T follicular helper cell (primary cell): Measurements from ENCODE around the gene RNU1-3.
"Not testable (repeated sequence)": the region's sequence is repeated elsewhere in the genome, so short reads cannot be mapped to it uniquely, and the experiment has no call there.

Experiments
- DNase-seq: peaks from one replicate; pipeline ENCODE4 v3.0.0-alpha.2; 2020; ENCODE audit warnings: low read depth

RNU1-3 gene

GRCh38 chr1:16656981-16657683 is 9.6 kb downstream of the RNU1-3 start:
- DNase-seq: not testable (repeated sequence)

DNA sequence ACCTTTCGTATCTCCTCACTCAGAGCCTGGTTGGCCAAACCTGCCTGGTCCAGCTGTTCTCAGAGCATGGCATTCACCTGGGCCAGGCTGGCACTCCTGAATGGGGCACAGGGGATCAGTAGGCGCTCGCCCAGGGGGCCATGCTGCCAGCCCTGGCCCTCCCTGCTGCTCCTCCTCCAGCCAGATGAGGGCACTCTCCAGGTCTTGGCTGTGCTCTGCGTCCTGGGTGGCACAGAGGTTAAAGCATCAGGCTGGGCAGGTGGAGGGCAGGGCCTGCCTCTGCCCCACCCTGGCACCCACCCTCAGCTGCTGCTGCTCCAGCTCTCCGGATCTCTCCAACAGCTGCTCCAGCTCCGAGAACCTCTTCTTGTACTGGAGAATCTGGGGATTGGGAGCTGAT is 10.2 kb downstream of the RNU1-3 start:
- not testable (repeated sequence) for DNase-seq

DNA sequence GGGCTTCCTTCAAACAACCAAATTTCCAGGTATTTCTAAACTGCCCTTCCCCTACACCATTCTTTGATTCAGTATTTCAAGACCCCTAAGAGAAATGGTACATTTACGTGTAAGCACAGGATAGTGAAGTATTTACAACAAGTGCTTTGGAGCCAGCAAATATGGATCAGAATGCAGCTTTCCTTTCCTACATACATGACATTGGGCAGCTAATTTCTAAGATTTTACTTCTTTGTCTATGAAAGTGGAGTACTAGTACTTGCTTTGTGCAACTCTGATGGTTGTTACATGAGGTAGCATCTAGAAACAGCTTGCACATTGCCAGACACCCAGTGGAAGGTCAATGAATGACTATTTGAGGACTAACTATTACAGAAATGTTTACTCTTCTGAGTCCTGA is 15.2 kb downstream of the RNU1-3 start:
- not testable (repeated sequence) for DNase-seq

DNA sequence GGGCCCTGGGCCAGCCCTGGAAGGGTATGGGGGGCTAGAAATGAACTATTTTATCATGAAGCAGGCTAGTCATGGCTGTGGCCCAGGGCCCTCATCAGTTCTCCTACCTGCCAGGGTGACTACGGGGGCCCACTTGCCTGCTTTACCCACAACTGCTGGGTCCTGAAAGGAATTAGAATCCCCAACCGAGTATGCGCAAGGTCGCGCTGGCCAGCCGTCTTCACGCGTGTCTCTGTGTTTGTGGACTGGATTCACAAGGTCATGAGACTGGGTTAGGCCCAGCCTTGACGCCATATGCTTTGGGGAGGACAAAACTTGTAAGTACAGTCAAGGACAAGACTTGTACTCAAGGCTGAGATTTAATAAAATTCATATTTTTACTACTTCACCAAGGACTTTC is 16.8 kb downstream of the RNU1-3 start:
- not testable (repeated sequence) for DNase-seq

DNA sequence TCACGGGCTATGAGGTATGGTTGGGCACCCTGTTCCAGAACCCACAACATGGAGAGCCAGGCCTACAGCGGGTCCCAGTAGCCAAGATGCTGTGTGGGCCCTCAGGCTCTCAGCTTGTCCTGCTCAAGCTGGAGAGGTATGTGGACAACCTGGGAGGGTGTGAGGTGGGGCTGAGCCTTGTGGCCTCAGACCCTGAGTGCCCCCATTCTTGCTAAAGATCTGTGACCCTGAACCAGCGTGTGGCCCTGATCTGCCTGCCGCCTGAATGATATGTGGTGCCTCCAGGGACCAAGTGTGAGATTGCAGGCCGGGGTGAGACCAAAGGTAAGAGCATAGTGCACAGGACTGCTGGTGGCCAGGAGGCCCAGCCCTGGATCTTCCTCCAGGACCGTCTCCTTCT is 17.4 kb downstream of the RNU1-3 start:
- not testable (repeated sequence) for DNase-seq

GRCh38 chr1:16648756-16649155 is 18.0 kb downstream of the RNU1-3 start:
- not testable (repeated sequence) for DNase-seq

DNA sequence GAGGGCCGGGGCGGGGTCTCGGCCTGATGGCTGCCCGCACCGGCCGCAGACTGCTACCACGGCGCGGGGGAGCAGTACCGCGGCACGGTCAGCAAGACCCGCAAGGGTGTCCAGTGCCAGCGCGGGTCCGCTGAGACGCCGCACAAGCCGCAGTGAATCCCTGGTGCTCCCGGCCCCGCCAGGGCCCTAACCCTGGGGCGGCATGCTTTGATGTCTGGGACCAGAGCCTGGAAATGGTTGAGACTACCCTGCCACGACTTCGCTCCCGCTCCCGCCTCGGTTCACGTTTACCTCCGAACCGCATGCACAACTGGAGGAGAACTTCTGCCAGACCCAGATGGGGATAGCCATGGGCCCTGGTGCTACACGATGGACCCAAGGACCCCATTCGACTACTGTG is 18.5 kb downstream of the RNU1-3 start:
- not testable (repeated sequence) for DNase-seq

DNA sequence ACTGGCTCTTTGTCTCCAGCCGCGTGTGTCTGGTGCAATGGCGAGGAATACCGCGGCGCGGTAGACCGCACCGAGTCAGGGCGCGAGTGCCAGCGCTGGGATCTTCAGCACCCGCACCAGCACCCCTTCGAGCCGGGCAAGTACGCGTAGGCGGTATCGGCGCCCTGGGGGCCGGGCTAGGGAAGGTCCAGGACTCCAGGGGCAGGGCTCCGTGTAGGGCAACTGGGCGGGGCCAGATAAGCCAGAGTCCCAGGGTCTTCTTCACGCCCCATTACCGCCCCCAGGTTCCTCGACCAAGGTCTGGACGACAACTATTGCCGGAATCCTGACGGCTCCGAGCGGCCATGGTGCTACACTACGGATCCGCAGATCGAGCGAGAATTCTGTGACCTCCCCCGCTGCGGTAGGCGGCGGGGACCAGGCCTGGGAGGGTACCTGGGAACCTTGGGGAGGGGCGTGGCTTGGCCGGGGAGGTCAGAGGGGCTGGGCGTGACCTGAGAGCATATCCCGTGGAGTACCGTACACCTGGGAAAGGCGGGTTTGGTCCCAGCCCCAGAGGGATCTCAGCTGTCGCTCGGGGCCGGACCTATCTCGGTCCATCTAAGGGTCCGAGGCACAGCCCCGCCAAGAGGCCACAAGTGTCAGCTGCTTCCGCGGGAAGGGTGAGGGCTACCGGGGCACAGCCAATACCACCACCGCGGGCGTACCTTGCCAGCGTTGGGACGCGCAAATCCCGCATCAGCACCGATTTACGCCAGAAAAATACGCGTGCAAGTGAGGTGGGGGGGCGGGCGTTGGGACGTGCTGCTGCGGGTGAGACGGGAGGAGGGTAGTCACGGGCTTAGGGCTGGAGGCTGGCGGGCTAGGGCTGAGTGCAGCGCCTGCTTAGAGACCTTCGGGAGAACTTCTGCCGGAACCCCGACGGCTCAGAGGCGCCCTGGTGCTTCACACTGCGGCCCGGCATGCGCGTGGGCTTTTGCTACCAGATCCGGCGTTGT is 19.3 kb downstream of the RNU1-3 start:
- DNase-seq: not testable (repeated sequence)

- DNase-seq: not testable (repeated sequence)
Measured at GRCh38 chr1:16646716-16647115, 20.0 kb downstream of the RNU1-3 start.

- DNase-seq: not testable (repeated sequence)
Measured at GRCh38 chr1:16646061-16646664, 20.6 kb downstream of the RNU1-3 start.

GRCh38 chr1:16645271-16646060 is 21.3 kb downstream of the RNU1-3 start:
- DNase-seq: not testable (repeated sequence)

DNA sequence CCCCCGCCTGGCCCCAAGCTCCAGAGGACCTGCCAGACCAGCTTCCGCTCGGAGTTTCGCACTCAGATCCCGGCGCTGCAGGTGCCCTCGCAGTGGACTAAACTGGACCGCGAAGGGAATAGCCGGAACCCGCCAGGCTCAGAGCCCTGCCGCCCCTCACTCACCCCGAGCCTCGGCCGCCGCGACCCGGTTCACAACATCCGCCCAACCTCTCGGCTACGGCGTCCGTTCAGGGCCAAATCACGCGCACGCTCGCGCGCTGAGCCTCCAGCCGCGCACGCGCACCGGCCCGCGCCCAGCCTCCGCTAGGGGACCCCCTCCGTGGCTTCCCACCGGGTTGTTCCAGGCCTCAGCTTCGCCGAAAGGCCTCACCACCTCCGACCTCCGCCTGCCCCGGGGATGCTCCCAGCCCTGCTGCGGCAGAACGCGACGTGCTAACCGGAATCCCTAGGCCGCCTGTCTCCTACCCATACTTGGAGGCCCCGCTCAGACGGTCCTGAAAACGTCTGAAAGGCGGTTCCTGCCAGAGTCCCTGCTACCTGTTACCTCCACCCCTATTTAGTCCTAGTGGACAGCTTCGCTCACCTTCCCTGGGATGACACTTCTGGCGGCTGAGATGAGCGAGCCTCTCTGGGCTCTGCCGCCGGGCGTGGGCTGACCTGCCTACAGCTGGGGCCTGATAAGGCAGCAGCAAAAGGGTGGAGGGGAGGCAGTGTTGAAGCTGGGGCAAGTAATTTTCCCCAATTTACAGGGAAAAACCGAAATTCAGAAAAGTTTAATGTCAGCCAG is 22.1 kb downstream of the RNU1-3 start:
- peak; percentile 96 for DNase-seq

DNA sequence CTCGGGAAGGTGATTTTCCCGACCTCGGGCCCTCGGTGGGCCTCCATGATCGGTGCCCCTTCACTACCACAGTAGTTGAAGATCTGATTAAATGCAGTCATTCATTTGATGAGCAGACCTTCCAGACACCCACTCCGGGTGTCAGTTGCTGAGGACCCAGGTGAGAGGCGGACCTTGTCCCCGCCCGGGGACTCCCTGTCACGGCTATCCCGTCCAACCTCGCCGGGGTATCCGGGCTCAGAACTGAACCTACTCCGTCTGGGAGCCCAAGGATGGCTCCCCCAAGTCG is 22.6 kb downstream of the RNU1-3 start:
- no peak for DNase-seq

DNA sequence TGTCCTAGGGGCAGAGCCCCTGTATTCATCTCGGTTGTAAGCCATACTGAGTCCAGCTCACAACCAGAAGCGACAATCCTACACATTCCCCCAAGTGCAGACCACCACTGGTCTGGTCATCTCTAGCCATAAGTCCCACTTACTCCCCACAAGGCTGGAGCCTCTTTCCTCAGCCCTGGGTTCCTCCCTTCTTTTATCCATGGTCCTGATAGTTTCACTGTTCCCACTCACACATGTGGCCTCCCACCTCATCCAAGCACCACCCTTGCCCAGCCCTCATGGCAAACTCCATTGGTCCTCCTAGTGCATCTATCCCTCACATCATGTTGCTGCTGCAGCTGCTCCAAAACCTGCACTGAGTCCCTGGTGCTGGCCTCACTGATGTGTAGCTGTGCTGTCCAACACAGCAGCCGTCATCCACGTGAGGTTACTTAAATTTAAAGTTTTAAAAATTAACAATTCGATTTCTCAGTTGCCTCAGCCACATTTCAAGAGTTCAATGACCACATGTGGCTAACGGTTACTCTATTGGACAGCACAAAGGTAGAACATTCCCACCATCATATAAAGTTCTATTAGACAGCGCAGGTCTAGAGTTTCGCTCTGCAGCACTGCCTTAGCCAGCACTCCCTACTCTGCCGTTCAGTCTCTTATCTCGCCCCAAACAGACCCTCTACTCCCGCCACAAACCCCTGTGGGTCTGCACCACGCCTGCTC is 23.1 kb downstream of the RNU1-3 start:
- DNase-seq: not testable (repeated sequence)

GRCh38 chr1:16643001-16643411 is 23.7 kb downstream of the RNU1-3 start:
- DNase-seq: not testable (repeated sequence)

- DNase-seq: not testable (repeated sequence)
Measured at GRCh38 chr1:16642025-16642966, 24.5 kb downstream of the RNU1-3 start.

- not testable (repeated sequence) for DNase-seq
Measured at GRCh38 chr1:16641159-16641975, 25.4 kb downstream of the RNU1-3 start.
